GM12875 (cell line): ENCODE results near the gene KCNA1.
A peak's percentile ranks its signal among the peaks of the same experiment; 100 is the strongest.

Experiments
- H3K4me3 ChIP-seq: one replicate; pipeline ENCODE4 v1.5.1; 2011; ENCODE audit warnings: low read depth, low read length, control low read depth
- TF ChIP-seq, protein P1 (sequence below): IDR thresholded peaks from 2 replicates; pipeline ENCODE4 v1.5.1; 2011; ENCODE audit warnings: low read depth, mild to moderate bottlenecking, control low read depth, inconsistent platforms, low read length, moderate library complexity, borderline replicate concordance; ENCODE audit not compliant: insufficient read depth

Gene KCNA1

DNA sequence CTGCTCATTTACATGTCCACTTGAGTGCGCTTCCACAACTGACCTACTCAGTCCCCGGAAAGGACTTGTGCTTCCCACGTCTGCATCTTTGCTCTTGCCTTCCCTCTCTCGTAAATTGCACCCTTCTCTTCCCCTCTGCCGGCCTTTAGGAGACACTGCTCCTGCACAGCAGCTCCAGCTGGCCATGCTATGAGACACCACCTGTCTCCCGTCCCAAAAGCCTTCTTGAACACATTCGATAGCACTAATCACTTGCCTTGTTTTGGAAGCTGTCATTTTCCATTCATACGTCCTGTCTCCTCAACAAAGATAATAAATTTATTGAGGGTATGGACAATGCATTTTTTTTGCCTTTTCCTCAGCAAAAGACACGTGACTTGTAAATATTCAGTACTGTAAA, 15.7 kb upstream of the KCNA1 start:
- TF ChIP-seq, protein P1, sequence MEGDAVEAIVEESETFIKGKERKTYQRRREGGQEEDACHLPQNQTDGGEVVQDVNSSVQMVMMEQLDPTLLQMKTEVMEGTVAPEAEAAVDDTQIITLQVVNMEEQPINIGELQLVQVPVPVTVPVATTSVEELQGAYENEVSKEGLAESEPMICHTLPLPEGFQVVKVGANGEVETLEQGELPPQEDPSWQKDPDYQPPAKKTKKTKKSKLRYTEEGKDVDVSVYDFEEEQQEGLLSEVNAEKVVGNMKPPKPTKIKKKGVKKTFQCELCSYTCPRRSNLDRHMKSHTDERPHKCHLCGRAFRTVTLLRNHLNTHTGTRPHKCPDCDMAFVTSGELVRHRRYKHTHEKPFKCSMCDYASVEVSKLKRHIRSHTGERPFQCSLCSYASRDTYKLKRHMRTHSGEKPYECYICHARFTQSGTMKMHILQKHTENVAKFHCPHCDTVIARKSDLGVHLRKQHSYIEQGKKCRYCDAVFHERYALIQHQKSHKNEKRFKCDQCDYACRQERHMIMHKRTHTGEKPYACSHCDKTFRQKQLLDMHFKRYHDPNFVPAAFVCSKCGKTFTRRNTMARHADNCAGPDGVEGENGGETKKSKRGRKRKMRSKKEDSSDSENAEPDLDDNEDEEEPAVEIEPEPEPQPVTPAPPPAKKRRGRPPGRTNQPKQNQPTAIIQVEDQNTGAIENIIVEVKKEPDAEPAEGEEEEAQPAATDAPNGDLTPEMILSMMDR, result no peak
- H3K4me3 ChIP-seq, result no peak overlapping the region

DNA sequence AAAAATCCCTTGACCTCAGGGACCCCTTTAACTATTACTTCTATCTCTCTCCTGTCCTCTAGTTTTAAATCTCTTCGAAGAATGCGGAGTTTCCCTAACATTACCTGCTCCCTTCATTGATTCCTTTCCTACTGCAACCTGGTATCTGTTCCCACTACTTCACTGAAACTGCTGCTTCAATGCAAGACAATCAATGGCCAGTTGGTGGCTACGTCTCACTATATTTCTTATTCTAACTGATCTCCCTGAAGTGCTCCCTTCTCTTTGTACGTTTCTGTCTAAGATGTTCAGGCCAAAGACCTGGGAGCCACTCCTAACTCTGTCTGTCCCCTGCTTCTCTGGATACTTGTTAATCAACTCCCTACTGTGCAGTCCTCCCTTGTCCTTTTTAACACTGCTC, 10.3 kb upstream of the KCNA1 start:
- no peak overlapping the region for H3K4me3 ChIP-seq
- TF ChIP-seq, protein P1, result peak; percentile 22; the same call in 1 of the 2 replicates

DNA sequence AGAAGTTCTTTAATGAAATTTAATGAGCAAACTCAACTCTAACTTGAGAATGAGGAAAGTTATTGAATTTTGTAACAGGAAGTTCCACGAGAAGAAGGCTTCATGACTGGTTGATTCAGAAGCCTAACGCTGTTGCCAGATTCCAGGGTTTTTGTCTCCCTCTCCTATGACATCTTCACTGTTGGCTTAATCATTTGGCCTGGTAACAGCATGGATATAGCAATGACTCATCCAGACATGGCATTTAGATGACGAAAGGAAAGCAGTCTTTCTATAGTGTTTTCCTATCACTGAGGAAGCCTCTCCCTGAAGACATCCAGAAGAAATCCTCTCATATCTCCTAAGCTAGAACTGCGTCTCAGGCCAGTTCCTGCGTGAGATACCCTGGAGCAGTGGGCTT, 9.4 kb upstream of the KCNA1 start:
- TF ChIP-seq, protein P1, result no peak
- no peak overlapping the region for H3K4me3 ChIP-seq

DNA sequence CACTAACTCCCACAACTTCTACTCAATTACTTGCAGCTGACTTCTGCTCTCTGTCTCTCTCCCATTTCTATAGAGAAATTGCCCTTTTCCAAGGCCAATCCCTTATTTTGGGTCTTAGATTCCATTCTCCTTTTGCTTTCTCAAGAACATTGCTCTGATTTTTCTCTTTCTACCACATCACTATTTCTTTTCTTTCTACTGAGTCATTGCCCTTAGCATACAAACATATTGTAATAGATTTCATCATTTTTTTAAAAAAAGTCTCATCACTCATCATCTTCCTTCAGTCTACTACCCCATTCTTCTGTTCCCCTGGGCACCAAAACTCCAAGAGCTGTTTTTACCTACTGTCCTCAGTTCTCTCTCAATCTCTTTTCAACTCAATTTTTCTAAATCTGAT, 4.4 kb upstream of the KCNA1 start:
- no peak overlapping the region for H3K4me3 ChIP-seq
- TF ChIP-seq, protein P1, result no peak

DNA sequence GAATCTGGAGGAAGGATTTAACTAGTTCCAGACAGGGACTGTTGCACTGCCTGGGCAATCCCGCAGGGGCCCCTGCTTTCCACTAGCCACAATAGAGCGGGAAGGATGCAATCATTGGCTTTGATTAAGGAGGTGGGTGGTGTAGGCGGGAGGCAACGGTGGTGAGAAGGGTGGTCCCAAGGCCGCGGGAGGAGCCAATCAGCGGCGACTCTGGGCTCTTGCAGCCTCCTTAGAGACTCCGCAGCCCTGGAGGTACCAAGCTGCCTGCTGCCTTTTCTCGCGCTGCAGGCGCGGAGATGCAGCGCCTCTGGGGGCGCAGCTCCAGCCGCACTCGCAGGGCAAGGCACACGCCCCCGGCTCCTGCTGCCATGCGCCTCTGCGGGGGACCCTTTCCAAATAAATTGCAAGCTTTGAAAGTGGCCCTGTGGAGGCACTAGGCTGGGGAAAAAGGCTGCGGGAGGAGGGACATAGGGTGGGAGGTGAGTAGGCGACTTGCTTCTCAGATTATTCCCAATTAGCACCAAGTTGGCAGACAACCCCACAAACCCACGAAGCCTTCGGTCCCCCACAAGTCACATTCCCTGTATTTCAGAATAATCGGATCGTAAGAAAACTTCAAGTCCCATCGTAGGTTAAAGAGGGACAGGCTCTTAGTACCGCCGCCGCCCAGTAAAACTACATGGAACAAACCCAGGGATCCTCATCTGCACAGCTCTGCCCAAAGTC, 858 bp upstream of the KCNA1 start:
- no peak overlapping the region for H3K4me3 ChIP-seq
- TF ChIP-seq, protein P1, result peak; percentile 66

DNA sequence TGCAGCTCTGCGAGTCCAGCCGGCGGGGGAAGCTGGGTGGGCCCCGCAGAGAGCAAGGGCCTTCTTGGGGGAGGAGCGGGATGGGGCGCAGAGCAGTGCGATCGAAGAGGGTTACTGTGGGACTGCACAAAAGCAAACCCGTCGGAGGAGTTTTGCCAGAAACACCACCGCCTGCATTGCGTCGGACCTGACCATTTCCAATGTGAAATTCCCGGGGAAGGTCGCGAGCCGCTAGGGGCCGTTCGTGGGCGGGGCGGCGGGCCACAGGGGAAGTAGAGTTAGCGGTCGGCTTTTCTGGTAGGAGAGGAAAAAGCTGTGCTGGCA, 333 bp upstream of the KCNA1 start:
- TF ChIP-seq, protein P1, result no peak
- no peak overlapping the region for H3K4me3 ChIP-seq

DNA sequence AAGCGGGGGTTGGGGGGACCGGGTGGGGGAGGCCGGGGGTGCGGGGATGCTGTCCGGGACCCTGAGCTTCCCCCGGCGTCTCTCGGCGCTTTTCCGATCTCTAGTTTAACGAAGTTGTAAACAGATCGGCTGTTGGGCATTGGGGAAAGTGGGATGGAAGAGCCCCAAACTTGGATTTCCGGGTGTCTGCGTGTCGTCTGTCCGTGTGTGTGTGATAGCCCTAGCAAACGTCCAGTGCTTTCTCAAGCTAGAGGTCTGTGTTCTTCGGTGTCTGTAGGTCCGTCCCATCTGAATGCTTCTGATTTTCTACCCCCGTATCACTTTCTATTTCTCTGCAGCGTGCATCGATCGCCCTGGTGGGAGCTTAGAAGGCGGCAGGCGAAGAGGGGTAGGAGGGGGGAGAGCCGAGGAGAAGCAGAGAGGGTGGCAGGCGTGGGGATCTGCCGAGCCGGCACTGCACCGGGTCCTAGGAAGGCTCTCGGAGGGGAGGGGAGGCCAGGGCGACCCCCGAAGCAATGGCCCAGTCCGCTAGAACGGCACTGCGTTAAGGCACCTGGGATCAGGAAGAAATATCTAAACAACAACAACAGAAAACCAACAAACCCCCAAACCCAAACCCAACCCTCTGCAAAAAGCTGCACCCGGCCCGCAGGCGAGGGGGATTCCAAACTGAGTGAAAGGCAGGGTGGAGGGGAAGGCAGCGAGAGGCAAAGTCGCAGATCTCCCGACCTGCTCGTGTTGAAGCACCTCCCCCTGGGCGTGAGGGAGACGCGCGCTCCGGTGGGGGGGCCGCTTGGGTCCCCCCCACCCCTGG, 1.0 kb downstream of the KCNA1 start:
- TF ChIP-seq, protein P1, result no peak
- peak overlapping the region; percentile 55 for H3K4me3 ChIP-seq
